HEK293 (cell line): ENCODE data around the gene HECTD4.

Experiments
- OSR2 ChIP-seq: fragments of 450-650 bp; formaldehyde crosslinking; IDR thresholded peaks from 2 replicates; pipeline ENCODE4 v1.5.1; 2016; ENCODE audit warnings: missing biosample characterization, missing genetic modification characterization
- ZNF274 ChIP-seq, 2 experiments: fragments of 200-500 bp in 1 of 2; fragments of 450-650 bp in 1 of 2; sonication (Bioruptor generic) in 1 of 2; formaldehyde crosslinking in 1 of 2; IDR thresholded peaks; 2 replicates each; pipeline versions ENCODE4 v1.5.1 to v1.6.1; 2014 to 2016; ENCODE audit warnings: borderline replicate concordance in 1 of 2, inconsistent platforms in 1 of 2, low read length in 1 of 2, missing biosample characterization in 1 of 2, missing genetic modification characterization in 1 of 2
- ZNF473 ChIP-seq: fragments of 450-650 bp; formaldehyde crosslinking; IDR thresholded peaks from 2 replicates; pipeline ENCODE4 v1.5.1; 2017; ENCODE audit warnings: missing biosample characterization, missing genetic modification characterization
- ZNF510 ChIP-seq: fragments of 450-650 bp; formaldehyde crosslinking; IDR thresholded peaks from 2 replicates; pipeline ENCODE4 v1.5.1; 2018; ENCODE audit warnings: mild to moderate bottlenecking, missing genetic modification characterization, missing biosample characterization; ENCODE audit not compliant: insufficient replicate concordance
- ZNF777 ChIP-seq: fragments of 450-650 bp; formaldehyde crosslinking; IDR thresholded peaks from 2 replicates; pipeline ENCODE4 v1.5.1; 2017; ENCODE audit warnings: missing biosample characterization, missing genetic modification characterization, borderline replicate concordance
- ZSCAN30 ChIP-seq: fragments of 450-650 bp; IDR thresholded peaks from 2 replicates; pipeline ENCODE4 v1.5.1; 2018; ENCODE audit warnings: missing biosample characterization, mild to moderate bottlenecking, missing genetic modification characterization, moderate library complexity
- TF ChIP-seq, protein P1 (sequence below): fragments of 450-650 bp; formaldehyde crosslinking; IDR thresholded peaks from 2 replicates; pipeline ENCODE4 v1.5.1; 2016; ENCODE audit warnings: missing biosample characterization, missing genetic modification characterization
- TF ChIP-seq, protein P2 (sequence below): fragments of 450-650 bp; formaldehyde crosslinking; conservative IDR thresholded peaks from 2 replicates; pipeline ENCODE4 v1.5.1; 2016; ENCODE audit warnings: low read depth, missing biosample characterization, missing genetic modification characterization

DNA sequence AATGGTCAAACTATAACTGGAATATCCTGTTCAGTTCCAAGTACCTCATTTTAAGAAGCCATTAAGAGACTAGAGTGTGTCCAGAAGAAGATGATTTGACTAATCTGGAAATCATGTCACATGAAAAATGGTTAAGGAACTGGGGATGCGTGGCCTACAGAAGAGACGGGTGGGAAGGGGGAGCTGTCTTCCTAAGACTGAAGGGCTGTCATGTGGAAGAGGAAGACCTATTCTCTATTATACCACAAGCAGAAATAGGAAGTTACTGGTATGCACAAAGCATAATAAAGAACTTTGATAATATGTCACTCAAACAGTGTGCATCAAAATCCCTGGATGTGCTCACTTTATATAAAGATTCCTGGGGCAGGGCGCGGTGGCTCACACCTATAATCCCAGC is 50.3 kb downstream of the HECTD4 start:
- TF ChIP-seq OSR2 (tag by site-specific recombination): no peak
- TF ChIP-seq, protein P1, sequence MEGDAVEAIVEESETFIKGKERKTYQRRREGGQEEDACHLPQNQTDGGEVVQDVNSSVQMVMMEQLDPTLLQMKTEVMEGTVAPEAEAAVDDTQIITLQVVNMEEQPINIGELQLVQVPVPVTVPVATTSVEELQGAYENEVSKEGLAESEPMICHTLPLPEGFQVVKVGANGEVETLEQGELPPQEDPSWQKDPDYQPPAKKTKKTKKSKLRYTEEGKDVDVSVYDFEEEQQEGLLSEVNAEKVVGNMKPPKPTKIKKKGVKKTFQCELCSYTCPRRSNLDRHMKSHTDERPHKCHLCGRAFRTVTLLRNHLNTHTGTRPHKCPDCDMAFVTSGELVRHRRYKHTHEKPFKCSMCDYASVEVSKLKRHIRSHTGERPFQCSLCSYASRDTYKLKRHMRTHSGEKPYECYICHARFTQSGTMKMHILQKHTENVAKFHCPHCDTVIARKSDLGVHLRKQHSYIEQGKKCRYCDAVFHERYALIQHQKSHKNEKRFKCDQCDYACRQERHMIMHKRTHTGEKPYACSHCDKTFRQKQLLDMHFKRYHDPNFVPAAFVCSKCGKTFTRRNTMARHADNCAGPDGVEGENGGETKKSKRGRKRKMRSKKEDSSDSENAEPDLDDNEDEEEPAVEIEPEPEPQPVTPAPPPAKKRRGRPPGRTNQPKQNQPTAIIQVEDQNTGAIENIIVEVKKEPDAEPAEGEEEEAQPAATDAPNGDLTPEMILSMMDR: no peak
- TF ChIP-seq, protein P2, sequence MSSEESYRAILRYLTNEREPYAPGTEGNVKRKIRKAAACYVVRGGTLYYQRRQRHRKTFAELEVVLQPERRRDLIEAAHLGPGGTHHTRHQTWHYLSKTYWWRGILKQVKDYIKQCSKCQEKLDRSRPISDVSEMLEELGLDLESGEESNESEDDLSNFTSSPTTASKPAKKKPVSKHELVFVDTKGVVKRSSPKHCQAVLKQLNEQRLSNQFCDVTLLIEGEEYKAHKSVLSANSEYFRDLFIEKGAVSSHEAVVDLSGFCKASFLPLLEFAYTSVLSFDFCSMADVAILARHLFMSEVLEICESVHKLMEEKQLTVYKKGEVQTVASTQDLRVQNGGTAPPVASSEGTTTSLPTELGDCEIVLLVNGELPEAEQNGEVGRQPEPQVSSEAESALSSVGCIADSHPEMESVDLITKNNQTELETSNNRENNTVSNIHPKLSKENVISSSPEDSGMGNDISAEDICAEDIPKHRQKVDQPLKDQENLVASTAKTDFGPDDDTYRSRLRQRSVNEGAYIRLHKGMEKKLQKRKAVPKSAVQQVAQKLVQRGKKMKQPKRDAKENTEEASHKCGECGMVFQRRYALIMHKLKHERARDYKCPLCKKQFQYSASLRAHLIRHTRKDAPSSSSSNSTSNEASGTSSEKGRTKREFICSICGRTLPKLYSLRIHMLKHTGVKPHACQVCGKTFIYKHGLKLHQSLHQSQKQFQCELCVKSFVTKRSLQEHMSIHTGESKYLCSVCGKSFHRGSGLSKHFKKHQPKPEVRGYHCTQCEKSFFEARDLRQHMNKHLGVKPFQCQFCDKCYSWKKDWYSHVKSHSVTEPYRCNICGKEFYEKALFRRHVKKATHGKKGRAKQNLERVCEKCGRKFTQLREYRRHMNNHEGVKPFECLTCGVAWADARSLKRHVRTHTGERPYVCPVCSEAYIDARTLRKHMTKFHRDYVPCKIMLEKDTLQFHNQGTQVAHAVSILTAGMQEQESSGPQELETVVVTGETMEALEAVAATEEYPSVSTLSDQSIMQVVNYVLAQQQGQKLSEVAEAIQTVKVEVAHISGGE: no peak
- no peak for TF ChIP-seq ZNF510 (tag by site-specific recombination)
- TF ChIP-seq ZSCAN30 (tag by site-specific recombination): no peak
- TF ChIP-seq ZNF777 (tag by site-specific recombination): no peak
- no peak for TF ChIP-seq ZNF473 (tag by site-specific recombination)
- no peak for TF ChIP-seq ZNF274 (IDR thresholded peaks at IDR 0.05; ENCODE audit: low read length)
- no peak for TF ChIP-seq ZNF274 (tag by site-specific recombination; IDR thresholded peaks at IDR 0.05; ENCODE audit: borderline replicate concordance)
